Panc1 (cell line): Measurements from ENCODE around the gene PCED1B. TPM values are rescaled to one million over a fixed set of nuclear protein-coding genes. Genes with fewer than 3 reads are reported as not detected.

Source experiments
- ATAC-seq: fragments of 200-7000 bp; cut with Tn5 transposase; 2 replicates; pipeline ENCODE4 v1.9.1; 2020; ENCODE audit warnings: mild to moderate bottlenecking, moderate library complexity
- BruUV-seq: library from RNA; stranded (reverse); fragments of 400-500 nt; replicated peaks from 2 replicates; lab custom pipeline; 2021; lab: Mats Ljungman, UMichigan
- CTCF ChIA-PET: fragments of 300-600 bp; sonication (Branson Sonifier 250); formaldehyde crosslinking; loops from one replicate; lab custom pipeline; 2022; ENCODE audit warnings: antibody characterized with exemption; lab: Charles Lee
- POLR2A ChIA-PET: fragments of 300-600 bp; sonication (Branson Sonifier 250); formaldehyde crosslinking; loops from one replicate; lab custom pipeline; 2022; ENCODE audit warnings: antibody characterized with exemption; lab: Charles Lee
- DNase-seq: peaks from one replicate; pipeline ENCODE4 v3.0.0-alpha.2; 2010; ENCODE audit warnings: low read depth, low spot score
- H3K27ac ChIP-seq: 2 replicates; pipeline ENCODE4 v1.5.1; 2011; ENCODE audit warnings: mild to moderate bottlenecking, low read length, inconsistent platforms
- H3K27me3 ChIP-seq: fragments of 200-500 bp; sonication (Bioruptor generic); 2 replicates; pipeline ENCODE4 v1.6.0; 2014; ENCODE audit warnings: low read length, inconsistent platforms; ENCODE audit not compliant: control insufficient read depth, insufficient read depth
- H3K36me3 ChIP-seq: fragments of 200-500 bp; sonication (Bioruptor generic); 2 replicates; pipeline ENCODE4 v1.5.1; 2014; ENCODE audit warnings: inconsistent platforms, mild to moderate bottlenecking, low read length, moderate library complexity; ENCODE audit not compliant: control insufficient read depth, insufficient read depth
- H3K4me1 ChIP-seq: 2 replicates; pipeline ENCODE4 v1.5.1; 2011; ENCODE audit warnings: inconsistent platforms, mild to moderate bottlenecking, low read length, moderate library complexity; ENCODE audit not compliant: control insufficient read depth, insufficient read depth
- H3K4me3 ChIP-seq, 2 experiments: 2 replicates each; pipeline ENCODE4 v1.5.1; 2011 to 2012; ENCODE audit warnings: low read depth in 2 of 2, low read length in 2 of 2, mild to moderate bottlenecking in 2 of 2, inconsistent platforms in 1 of 2, moderate library complexity in 1 of 2
- H3K9me3 ChIP-seq: fragments of 200-500 bp; sonication (Bioruptor generic); 2 replicates; pipeline ENCODE4 v1.5.1; 2014; ENCODE audit warnings: low read depth, mild to moderate bottlenecking, inconsistent platforms, low read length, moderate library complexity; ENCODE audit not compliant: control insufficient read depth, insufficient read depth
- CTCF ChIP-seq: fragments of 450-650 bp; IDR thresholded peaks from 2 replicates; pipeline ENCODE4 v1.5.1; 2017; ENCODE audit warnings: mild to moderate bottlenecking
- POLR2AphosphoS5 ChIP-seq: IDR thresholded peaks from 2 replicates; pipeline ENCODE4 v1.6.1; 2012; ENCODE audit warnings: mild to moderate bottlenecking, low read depth, low read length, moderate library complexity
- REST ChIP-seq, 2 experiments: IDR thresholded peaks; 2 replicates each; pipeline ENCODE4 v1.6.1; 2011 to 2012; ENCODE audit warnings: low read depth in 2 of 2, control low read depth in 1 of 2, low read length in 1 of 2, mild to moderate bottlenecking in 1 of 2, moderate library complexity in 1 of 2; ENCODE audit not compliant: insufficient read depth in 1 of 2
- SIN3A ChIP-seq: IDR thresholded peaks from 2 replicates; pipeline ENCODE4 v1.6.1; 2012; ENCODE audit warnings: low read depth, mild to moderate bottlenecking, low read length, moderate library complexity, borderline replicate concordance; ENCODE audit not compliant: insufficient read depth
- TCF7L2 ChIP-seq: IDR thresholded peaks from 2 replicates; pipeline ENCODE4 v1.6.1; 2011; ENCODE audit warnings: mild to moderate bottlenecking, low read depth, low read length, inconsistent platforms
- in situ Hi-C: cut with HindIII; loops from 2 replicates; pipeline ENCODE4 v1.10.0; 2016; ENCODE audit warnings: low sequenced_read_pairs, low pct_unique_long_range_greater_than_20kb
- intact Hi-C: fragments of 100-400 bp; cut with micrococcal nuclease; formaldehyde crosslinking; loops from one replicate; pipeline ENCODE4 v1.10.0; 2022; ENCODE audit not compliant: unreplicated experiment
- total RNA-seq: library from RNA; stranded (reverse); gene quantifications from one replicate; pipeline ENCODE4 v1.2.1, GENCODE V29; 2021; ENCODE audit not compliant: unreplicated experiment

The PCED1B gene
- total RNA-seq, 1 experiment from 2014 or later, result 0.82 TPM

GRCh38 chr12:47247418-47247817 is 168.0 kb downstream of the PCED1B start:
- ATAC-seq (no peak), DNase-seq (no peak)
- TF ChIP-seq REST (IDR thresholded peaks at IDR 0.05; ENCODE audit: insufficient read depth in 1 of 2, low read depth in 2 of 2, low read length in 1 of 2) (no peak), POLR2AphosphoS5 (no peak)
- Histone ChIP-seq H3K4me1 (no peaks in the 10 kb centered on the region), H3K36me3 (no peaks in the 10 kb centered on the region), H3K4me3 (no peak overlapping the region), H3K27me3 (no peaks in the 10 kb centered on the region), H3K27ac (no peak overlapping the region), H3K9me3 (no peaks in the 10 kb centered on the region; the same call in 1 of the 2 replicates)
- POLR2A ChIA-PET, result no interaction called here
- in situ Hi-C loops, result no loop called here
- no TSS peak for BruUV-seq
- intact Hi-C loops, result no loop called here
- CTCF ChIA-PET, result interaction anchor here (0.7 kb wide), 1 partner anchor 284 kb away, joined by 3 read pairs; no protein-coding TSS in a partner anchor

- Histone ChIP-seq H3K4me3 (no peak overlapping the region), H3K27ac (no peak overlapping the region), H3K36me3 (no peaks in the 10 kb centered on the region), H3K27me3 (no peaks in the 10 kb centered on the region), H3K4me1 (no peaks in the 10 kb centered on the region), H3K9me3 (no peaks in the 10 kb centered on the region; the same call in 1 of the 2 replicates)
- CTCF ChIA-PET, result no interaction called here
- DNase-seq (no peak), ATAC-seq (no peak)
- no TSS peak for BruUV-seq
- in situ Hi-C loops, result no loop called here
- intact Hi-C loops, result no loop called here
- TF ChIP-seq POLR2AphosphoS5 (no peak), SIN3A (no peak), REST (IDR thresholded peaks at IDR 0.05; ENCODE audit: insufficient read depth in 1 of 2, low read depth in 2 of 2, low read length in 1 of 2) (no peak), CTCF (no peak), TCF7L2 (no peak)
- POLR2A ChIA-PET, result no interaction called here
These were observed 169.7 kb downstream of the PCED1B start for GRCh38 chr12:47249082-47249481.
